AG04450 (cell line): ENCODE measurements around the gene ITGB3. TPM values are rescaled to one million over a fixed set of nuclear protein-coding genes. Genes with fewer than 3 reads are reported as not detected.

Experiments
- CTCF ChIA-PET: fragments of 300-600, 350-600 bp; formaldehyde crosslinking; extraction: SDS; loops from one replicate; lab custom pipeline; 2022; ENCODE audit warnings: antibody characterized with exemption, inconsistent platforms; lab: Charles Lee
- POLR2A ChIA-PET: fragments of 350-600 bp; formaldehyde crosslinking; extraction: SDS; loops from one replicate; lab custom pipeline; 2021; ENCODE audit warnings: antibody characterized with exemption, inconsistent platforms; lab: Yijun Ruan, JAX
- DNase-seq: peaks from one replicate; pipeline ENCODE4 v3.0.0-alpha.2; 2011; ENCODE audit warnings: low read depth, low spot score
- H3K27ac ChIP-seq: one replicate; pipeline ENCODE4 v1.5.1; 2012; ENCODE audit warnings: low read depth, low read length, control low read depth
- H3K27me3 ChIP-seq: one replicate; pipeline ENCODE4 v1.6.0; 2012; ENCODE audit warnings: low read length; ENCODE audit not compliant: control insufficient read depth, insufficient read depth
- H3K4me3 ChIP-seq: 2 replicates; pipeline ENCODE4 v1.5.1; 2011; ENCODE audit warnings: mild to moderate bottlenecking, low read depth, low read length, control low read depth
- H3K9me3 ChIP-seq: 2 replicates; pipeline ENCODE4 v1.5.1; 2012; ENCODE audit warnings: low read length; ENCODE audit not compliant: control insufficient read depth, insufficient read depth
- CTCF ChIP-seq: IDR thresholded peaks from 2 replicates; pipeline ENCODE4 v1.5.1; 2011; ENCODE audit warnings: low read depth, low read length, control low read depth, inconsistent platforms
- polyA plus RNA-seq: library from polyadenylated mRNA; depleted of rRNA; stranded (reverse); fragments of >200 nt; gene quantifications from 2 replicates; pipeline ENCODE4 v1.2.3, GENCODE V29; 2011

Gene ITGB3
- polyA plus RNA-seq, 1 experiment, result 26.2 TPM

DNA sequence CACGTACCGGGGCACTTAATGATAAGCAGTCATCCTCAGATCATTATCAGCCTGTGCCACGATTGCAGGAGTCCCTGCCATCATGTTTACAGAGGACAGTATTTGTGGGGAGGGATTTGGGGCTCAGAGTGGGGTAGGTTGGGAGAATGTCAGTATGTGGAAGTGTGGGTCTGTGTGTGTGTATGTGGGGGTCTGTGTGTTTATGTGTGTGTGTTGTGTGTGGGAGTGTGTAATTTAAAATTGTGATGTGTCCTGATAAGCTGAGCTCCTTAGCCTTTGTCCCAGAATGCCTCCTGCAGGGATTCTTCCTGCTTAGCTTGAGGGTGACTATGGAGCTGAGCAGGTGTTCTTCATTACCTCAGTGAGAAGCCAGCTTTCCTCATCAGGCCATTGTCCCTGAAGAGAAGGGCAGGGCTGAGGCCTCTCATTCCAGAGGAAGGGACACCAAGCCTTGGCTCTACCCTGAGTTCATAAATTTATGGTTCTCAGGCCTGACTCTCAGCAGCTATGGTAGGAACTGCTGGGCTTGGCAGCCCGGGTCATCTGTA is 56.6 kb downstream of the ITGB3 start:
- Histone ChIP-seq H3K27me3 (no peaks in the 10 kb centered on the region), H3K27ac (no peak overlapping the region), H3K4me3 (no peak overlapping the region), H3K9me3 (no peaks in the 10 kb centered on the region)
- POLR2A ChIA-PET, result no interaction called here
- no peak for TF ChIP-seq CTCF
- CTCF ChIA-PET, result no interaction called here
- DNase-seq, result no peak

DNA sequence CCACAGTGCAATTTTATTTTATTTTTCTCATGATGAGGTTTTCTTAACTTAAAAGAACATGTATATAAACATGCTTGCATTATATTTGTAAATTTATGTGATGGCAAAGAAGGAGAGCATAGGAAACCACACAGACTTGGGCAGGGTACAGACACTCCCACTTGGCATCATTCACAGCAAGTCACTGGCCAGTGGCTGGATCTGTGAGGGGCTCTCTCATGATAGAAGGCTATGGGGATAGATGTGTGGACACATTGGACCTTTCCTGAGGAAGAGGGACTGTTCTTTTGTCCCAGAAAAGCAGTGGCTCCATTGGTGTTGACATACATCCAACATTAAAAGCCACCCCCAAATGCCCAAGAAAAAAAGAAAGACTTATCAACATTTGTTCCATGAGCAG is 57.8 kb downstream of the ITGB3 start:
- ChIA-PET POLR2A (no interaction called here), CTCF (no interaction called here)
- H3K27ac ChIP-seq, result no peak overlapping the region
- no peaks in the 10 kb centered on the region for H3K27me3 ChIP-seq
- no peak for DNase-seq
- no peaks in the 10 kb centered on the region for H3K9me3 ChIP-seq
- no peak for TF ChIP-seq CTCF
- H3K4me3 ChIP-seq, result no peak overlapping the region

- ChIA-PET CTCF (interaction anchor here (0.6 to 4.6 kb wide), 30 partner anchors 9 to 373 kb away, joined by 3 to 52 read pairs (median 4); partner anchors contain the start of gene EFCAB13), POLR2A (interaction anchor here (0.6 to 1.9 kb wide), 6 partner anchors 10 to 201 kb away, joined by 3 to 9 read pairs (median 5); partner anchors contain the start of gene ITGB3)
- peak; percentile 92 for DNase-seq
- Histone ChIP-seq H3K27ac (peak overlapping the region; percentile 91), H3K4me3 (no peak overlapping the region), H3K9me3 (peaks cover 2% of the 10 kb centered on the region; the same call in 1 of the 2 replicates), H3K27me3 (no peaks in the 10 kb centered on the region)
- peak; percentile 82 for TF ChIP-seq CTCF
Measured at GRCh38 chr17:47315451-47316266, 62.0 kb downstream of the ITGB3 start.

- Histone ChIP-seq H3K4me3 (no peak overlapping the region), H3K27ac (no peak overlapping the region), H3K27me3 (no peaks in the 10 kb centered on the region), H3K9me3 (peaks cover 4% of the 10 kb centered on the region; the same call in 1 of the 2 replicates)
- no peak for DNase-seq
- POLR2A ChIA-PET, result interaction anchor here (1.9 kb wide), 1 partner anchor 11 kb away, joined by 9 read pairs; no protein-coding TSS in a partner anchor
- CTCF ChIA-PET, result interaction anchor here (0.6 to 4.6 kb wide), 15 partner anchors 8 to 374 kb away, joined by 3 to 52 read pairs (median 6); partner anchors contain the start of gene EFCAB13
- TF ChIP-seq CTCF, result no peak
Measured at GRCh38 chr17:47316311-47316710, 62.7 kb downstream of the ITGB3 start.
